Measurements from ENCODE around the gene ITGA4. TPM values are rescaled to one million over a fixed set of nuclear protein-coding genes. Genes with fewer than 3 reads are reported as not detected.

The ITGA4 gene
- total and polyA plus RNA-seq, 2 donors (not counting 1 experiment from before 2014, with no cell fraction given): 44.6 to 57.5 TPM

DNA sequence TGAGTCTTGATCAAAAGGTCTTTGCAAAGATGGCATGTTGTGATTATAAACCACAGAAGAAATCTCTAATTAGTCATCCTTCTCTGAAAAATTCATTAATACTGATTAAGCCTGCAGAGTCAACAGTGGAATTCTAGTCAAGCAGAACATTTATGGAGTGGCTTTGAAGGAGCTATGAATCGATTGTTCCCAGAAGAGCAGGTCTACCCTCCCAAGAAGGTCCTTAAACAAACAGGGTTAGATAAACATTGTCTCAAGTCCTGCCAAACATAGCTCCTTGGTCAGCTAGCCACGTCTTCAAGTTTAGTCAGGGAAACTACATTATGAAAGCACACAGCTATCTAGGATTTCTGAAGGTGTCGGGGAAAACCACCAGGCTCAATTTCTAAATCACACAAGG, 88.9 kb downstream of the ITGA4 start:
- Histone ChIP-seq H2AFZ (ENCODE audit: low read length) (no peak overlapping the region), H3K79me2 (ENCODE audit: control insufficient read depth, insufficient read depth, low read length) (no peaks in the 10 kb centered on the region), H3K9me3 (ENCODE audit: control insufficient read depth, insufficient read depth, low read depth, low read length) (no peaks in the 10 kb centered on the region), H3K4me2 (ENCODE audit: extremely low read depth, insufficient read depth, low read length) (peak overlapping the region; percentile 26), H3K4me3 (replicated peaks in 1 of 4; ENCODE audit: control extremely low read depth in 1 of 4, insufficient read depth in 1 of 4, low read depth in 3 of 4, low read length in 4 of 4) (no peak overlapping the region), H3K4me1 (ENCODE audit: control insufficient read depth, extremely low read depth, insufficient read depth, low read length) (no peaks in the 10 kb centered on the region), H4K20me1 (ENCODE audit: control insufficient read depth, extremely low read depth, insufficient read depth, low read length) (no peaks in the 10 kb centered on the region), H3K27me3 (ENCODE audit: control insufficient read depth, insufficient read depth, low read length) (no peaks in the 10 kb centered on the region), H3K36me3 (ENCODE audit: control insufficient read depth, insufficient read depth, low read length) (no peaks in the 10 kb centered on the region), H3K9ac (ENCODE audit: insufficient read depth, low read length) (no peak overlapping the region), H3K27ac (ENCODE audit: insufficient read depth, low read length) (no peak overlapping the region)
- TF ChIP-seq, protein P1, sequence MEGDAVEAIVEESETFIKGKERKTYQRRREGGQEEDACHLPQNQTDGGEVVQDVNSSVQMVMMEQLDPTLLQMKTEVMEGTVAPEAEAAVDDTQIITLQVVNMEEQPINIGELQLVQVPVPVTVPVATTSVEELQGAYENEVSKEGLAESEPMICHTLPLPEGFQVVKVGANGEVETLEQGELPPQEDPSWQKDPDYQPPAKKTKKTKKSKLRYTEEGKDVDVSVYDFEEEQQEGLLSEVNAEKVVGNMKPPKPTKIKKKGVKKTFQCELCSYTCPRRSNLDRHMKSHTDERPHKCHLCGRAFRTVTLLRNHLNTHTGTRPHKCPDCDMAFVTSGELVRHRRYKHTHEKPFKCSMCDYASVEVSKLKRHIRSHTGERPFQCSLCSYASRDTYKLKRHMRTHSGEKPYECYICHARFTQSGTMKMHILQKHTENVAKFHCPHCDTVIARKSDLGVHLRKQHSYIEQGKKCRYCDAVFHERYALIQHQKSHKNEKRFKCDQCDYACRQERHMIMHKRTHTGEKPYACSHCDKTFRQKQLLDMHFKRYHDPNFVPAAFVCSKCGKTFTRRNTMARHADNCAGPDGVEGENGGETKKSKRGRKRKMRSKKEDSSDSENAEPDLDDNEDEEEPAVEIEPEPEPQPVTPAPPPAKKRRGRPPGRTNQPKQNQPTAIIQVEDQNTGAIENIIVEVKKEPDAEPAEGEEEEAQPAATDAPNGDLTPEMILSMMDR (conservative IDR thresholded peaks at IDR 0.05 in 1 of 2, IDR thresholded peaks at IDR 0.05 in 1 of 2; ENCODE audit: low read depth in 1 of 2, low read length in 2 of 2): no peak
- no peak for TF ChIP-seq EZH2 (IDR thresholded peaks at IDR 0.05; ENCODE audit: low read length, missing control alignments)
- DNase-seq (ENCODE audit: low read depth in 2 of 2): peak; percentile 8 to 75

DNA sequence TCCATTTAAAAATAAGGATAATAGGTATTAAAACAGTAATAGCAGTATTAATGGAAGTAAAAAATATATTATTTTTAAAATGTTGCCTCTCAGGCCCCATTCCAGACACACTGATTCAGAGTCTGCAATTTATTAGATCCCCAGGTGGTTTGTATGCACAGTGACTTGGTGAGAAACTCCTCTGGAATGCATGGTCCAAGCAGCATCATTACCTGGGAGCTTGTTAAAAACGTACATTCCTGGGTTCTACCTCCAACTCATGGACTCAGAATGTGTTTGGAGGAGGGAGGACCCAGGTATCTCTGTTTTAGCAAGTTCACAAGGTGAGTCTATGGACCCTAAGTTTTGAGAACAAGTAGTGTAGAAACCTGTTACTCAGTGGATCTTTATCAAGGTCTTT, 95.6 kb downstream of the ITGA4 start:
- Histone ChIP-seq H3K4me1 (ENCODE audit: control insufficient read depth, extremely low read depth, insufficient read depth, low read length) (no peaks in the 10 kb centered on the region), H3K4me3 (replicated peaks in 1 of 4; ENCODE audit: control extremely low read depth in 1 of 4, insufficient read depth in 1 of 4, low read depth in 3 of 4, low read length in 4 of 4) (no peak overlapping the region), H2AFZ (ENCODE audit: low read length) (no peak overlapping the region), H3K36me3 (ENCODE audit: control insufficient read depth, insufficient read depth, low read length) (no peaks in the 10 kb centered on the region), H3K27ac (ENCODE audit: insufficient read depth, low read length) (no peak overlapping the region), H3K27me3 (ENCODE audit: control insufficient read depth, insufficient read depth, low read length) (no peaks in the 10 kb centered on the region), H4K20me1 (ENCODE audit: control insufficient read depth, extremely low read depth, insufficient read depth, low read length) (no peaks in the 10 kb centered on the region), H3K79me2 (ENCODE audit: control insufficient read depth, insufficient read depth, low read length) (no peaks in the 10 kb centered on the region), H3K9me3 (ENCODE audit: control insufficient read depth, insufficient read depth, low read depth, low read length) (no peaks in the 10 kb centered on the region), H3K4me2 (ENCODE audit: extremely low read depth, insufficient read depth, low read length) (no peak overlapping the region), H3K9ac (ENCODE audit: insufficient read depth, low read length) (no peak overlapping the region)
- TF ChIP-seq EZH2 (IDR thresholded peaks at IDR 0.05; ENCODE audit: low read length, missing control alignments): no peak
- TF ChIP-seq, protein P1 (conservative IDR thresholded peaks at IDR 0.05 in 1 of 2, IDR thresholded peaks at IDR 0.05 in 1 of 2; ENCODE audit: low read depth in 1 of 2, low read length in 2 of 2): no peak
- DNase-seq (ENCODE audit: low read depth in 2 of 2): peak in 1 of 2 donors; percentile 5

- no peak for DNase-seq (ENCODE audit: low read depth in 2 of 2)
- Histone ChIP-seq H3K9ac (ENCODE audit: insufficient read depth, low read length) (no peak overlapping the region), H3K4me2 (ENCODE audit: extremely low read depth, insufficient read depth, low read length) (no peak overlapping the region)
Measured at GRCh38 chr2:181553244-181553643, 96.1 kb downstream of the ITGA4 start.

More at GRCh38 chr2:181553244-181553643, 96.1 kb downstream of the ITGA4 start:
- Histone ChIP-seq H3K9me3 (ENCODE audit: control insufficient read depth, insufficient read depth, low read depth, low read length) (no peaks in the 10 kb centered on the region), H2AFZ (ENCODE audit: low read length) (no peak overlapping the region), H3K4me3 (replicated peaks in 1 of 4; ENCODE audit: control extremely low read depth in 1 of 4, insufficient read depth in 1 of 4, low read depth in 3 of 4, low read length in 4 of 4) (no peak overlapping the region), H3K36me3 (ENCODE audit: control insufficient read depth, insufficient read depth, low read length) (no peaks in the 10 kb centered on the region), H3K27me3 (ENCODE audit: control insufficient read depth, insufficient read depth, low read length) (no peaks in the 10 kb centered on the region), H4K20me1 (ENCODE audit: control insufficient read depth, extremely low read depth, insufficient read depth, low read length) (no peaks in the 10 kb centered on the region), H3K4me1 (ENCODE audit: control insufficient read depth, extremely low read depth, insufficient read depth, low read length) (no peaks in the 10 kb centered on the region), H3K27ac (ENCODE audit: insufficient read depth, low read length) (no peak overlapping the region), H3K79me2 (ENCODE audit: control insufficient read depth, insufficient read depth, low read length) (no peaks in the 10 kb centered on the region)
- TF ChIP-seq EZH2 (IDR thresholded peaks at IDR 0.05; ENCODE audit: low read length, missing control alignments): no peak
- TF ChIP-seq, protein P1 (conservative IDR thresholded peaks at IDR 0.05 in 1 of 2, IDR thresholded peaks at IDR 0.05 in 1 of 2; ENCODE audit: low read depth in 1 of 2, low read length in 2 of 2): no peak

Measured in fibroblast of lung (primary cell).